ENCODE results near the gene PLEKHA7. TPM values are rescaled to one million over a fixed set of nuclear protein-coding genes. Genes with fewer than 3 reads are reported as not detected.

PLEKHA7 gene
- total RNA-seq, 1 donor from 2014 or later: 25.3 TPM

DNA sequence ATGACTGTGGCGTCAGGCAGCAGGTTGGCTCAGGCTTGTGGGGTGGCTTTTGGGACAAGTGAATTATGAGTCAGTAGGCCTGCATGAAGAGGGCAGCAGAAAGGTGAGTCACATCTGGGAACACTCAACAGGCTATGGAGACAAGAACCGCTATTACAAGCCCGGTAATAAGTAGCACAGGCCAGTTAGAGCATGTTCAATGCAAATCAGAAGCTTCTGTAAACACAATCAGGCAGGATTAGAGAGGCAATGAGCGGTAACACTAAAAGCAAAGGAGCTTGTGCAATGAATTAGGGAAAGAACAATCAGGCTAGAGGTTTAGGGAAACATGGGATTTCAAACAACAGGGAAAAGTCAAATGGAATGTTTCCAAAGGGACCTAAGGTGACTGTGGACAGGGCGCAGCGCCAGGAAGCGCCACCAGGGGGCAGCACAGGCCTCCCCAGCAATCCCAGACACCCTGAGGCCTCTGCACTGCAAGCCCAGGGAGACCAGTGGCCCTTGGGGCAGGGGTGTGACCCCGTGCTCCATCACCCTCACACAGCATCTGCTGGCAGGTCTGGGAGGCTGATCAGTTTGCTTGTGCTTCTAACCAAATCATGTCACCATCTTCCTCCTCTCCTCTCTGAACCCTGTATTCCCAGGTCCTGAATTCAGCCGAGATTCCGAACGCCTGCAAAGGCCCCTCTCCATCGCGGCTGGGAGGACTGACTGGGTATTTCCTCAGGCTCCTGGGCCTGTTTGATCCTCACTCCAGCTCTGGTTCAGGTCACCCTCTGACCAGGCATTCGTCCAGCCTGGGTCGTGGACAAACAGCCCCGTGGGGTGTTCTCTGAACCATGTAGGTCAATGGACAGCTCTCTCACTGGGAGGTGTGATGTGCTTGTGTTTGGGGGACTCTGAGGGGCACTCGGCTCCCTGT, 225.8 kb downstream of the PLEKHA7 start:
- peak; percentile 73 for DNase-seq (ENCODE audit: low read depth)
- H3K36me3 ChIP-seq (ENCODE audit: control insufficient read depth, insufficient read depth, low read length): no peaks in the 10 kb centered on the region
- no peak overlapping the region for H3K4me3 ChIP-seq (ENCODE audit: low read depth, low read length)
- TF ChIP-seq CTCF (IDR thresholded peaks at IDR 0.05; ENCODE audit: insufficient read depth, low read length, poor library complexity, severe bottlenecking): peak; percentile 98
- H3K27me3 ChIP-seq (ENCODE audit: control insufficient read depth, insufficient read depth, low read length): no peaks in the 10 kb centered on the region

DNA sequence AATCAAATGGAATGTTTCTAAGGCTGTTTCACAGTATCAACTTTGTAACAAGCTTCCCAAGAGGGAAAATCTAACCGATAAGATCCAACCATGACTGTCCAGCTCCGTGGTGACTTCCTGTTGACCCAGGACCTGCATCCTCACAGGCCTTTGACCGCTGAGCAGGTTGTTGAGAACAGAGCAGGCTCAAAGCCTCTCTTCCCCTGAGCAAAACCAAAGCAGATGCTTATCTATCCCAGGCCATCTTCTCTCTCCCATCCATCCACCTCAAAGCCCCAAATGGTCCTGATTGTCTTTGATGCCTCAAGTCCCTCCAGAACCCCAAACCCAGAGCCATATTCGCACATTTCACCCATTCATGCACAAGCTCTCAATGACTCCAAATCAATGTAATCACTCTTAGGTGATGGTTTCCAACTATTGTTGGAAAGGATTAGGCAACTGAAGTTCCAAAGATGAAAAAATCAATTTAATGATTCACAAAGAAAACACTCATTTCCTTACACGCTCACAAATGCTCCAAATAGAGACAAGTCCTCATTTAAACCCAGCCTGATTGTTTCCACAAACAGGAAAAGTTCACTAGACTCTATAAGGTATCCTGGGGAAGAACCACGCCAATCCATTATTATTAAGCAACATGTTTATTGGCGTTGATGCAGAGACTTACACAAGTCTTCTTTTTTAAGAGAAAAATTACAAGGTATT, 227.0 kb downstream of the PLEKHA7 start:
- Histone ChIP-seq H3K36me3 (ENCODE audit: control insufficient read depth, insufficient read depth, low read length) (no peaks in the 10 kb centered on the region), H3K4me3 (ENCODE audit: low read depth, low read length) (no peak overlapping the region), H3K27me3 (ENCODE audit: control insufficient read depth, insufficient read depth, low read length) (no peaks in the 10 kb centered on the region)
- no peak for TF ChIP-seq CTCF (IDR thresholded peaks at IDR 0.05; ENCODE audit: insufficient read depth, low read length, poor library complexity, severe bottlenecking)
- no peak for DNase-seq (ENCODE audit: low read depth)

DNA sequence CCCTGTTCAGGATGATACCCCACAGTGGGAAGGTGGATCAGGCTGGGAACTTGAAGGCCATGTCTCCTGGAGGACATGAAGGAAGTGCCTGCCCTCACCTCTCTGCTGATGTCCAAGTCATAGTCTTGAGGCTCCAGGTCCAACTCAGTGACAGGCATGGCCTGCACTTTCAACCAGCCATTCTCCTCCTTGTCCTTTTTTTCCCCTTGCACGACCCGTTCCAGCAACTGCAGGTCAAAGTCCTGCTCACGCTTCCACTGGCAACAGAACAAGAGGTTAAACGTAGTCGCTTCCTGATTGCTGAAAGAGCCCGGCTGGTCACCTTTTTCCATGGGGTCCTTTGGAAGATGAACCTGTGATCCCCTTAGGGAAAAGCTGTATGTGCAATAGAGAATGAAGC, 228.1 kb downstream of the PLEKHA7 start:
- Histone ChIP-seq H3K27me3 (ENCODE audit: control insufficient read depth, insufficient read depth, low read length) (no peaks in the 10 kb centered on the region), H3K4me3 (ENCODE audit: low read depth, low read length) (no peak overlapping the region), H3K36me3 (ENCODE audit: control insufficient read depth, insufficient read depth, low read length) (no peaks in the 10 kb centered on the region)
- no peak for TF ChIP-seq CTCF (IDR thresholded peaks at IDR 0.05; ENCODE audit: insufficient read depth, low read length, poor library complexity, severe bottlenecking)
- no peak for DNase-seq (ENCODE audit: low read depth)

DNA sequence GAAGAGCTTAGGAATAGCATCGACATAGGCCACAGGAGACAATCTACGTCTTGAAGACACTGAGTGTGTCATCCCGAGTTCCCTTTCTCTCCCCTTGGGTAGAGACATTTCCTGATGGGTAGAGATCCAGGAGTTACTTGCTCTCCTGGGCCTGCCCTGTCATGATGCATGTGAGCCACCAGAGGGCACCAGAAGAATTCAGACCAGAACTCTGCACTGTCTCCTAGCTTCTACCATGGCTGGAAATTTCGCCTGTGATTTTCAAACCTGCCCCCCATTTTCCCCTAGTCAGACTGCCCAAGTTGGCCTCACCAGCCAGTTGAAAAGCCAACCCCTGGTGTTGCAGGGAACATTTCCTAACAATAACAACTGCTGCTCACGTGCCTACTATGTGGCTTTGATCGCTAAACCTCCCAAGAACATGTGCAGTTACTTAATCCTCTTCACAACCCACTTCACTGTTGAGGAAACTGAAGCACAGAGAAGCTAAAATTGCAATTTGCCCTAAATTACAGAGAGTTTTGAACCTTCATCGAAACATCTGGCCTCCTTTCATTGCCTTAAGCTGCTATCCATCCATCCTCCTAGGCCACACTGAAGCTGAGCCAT, 228.6 kb downstream of the PLEKHA7 start:
- DNase-seq (ENCODE audit: low read depth): peak; percentile 21
- TF ChIP-seq CTCF (IDR thresholded peaks at IDR 0.05; ENCODE audit: insufficient read depth, low read length, poor library complexity, severe bottlenecking): peak; percentile 91
- Histone ChIP-seq H3K4me3 (ENCODE audit: low read depth, low read length) (no peak overlapping the region), H3K27me3 (ENCODE audit: control insufficient read depth, insufficient read depth, low read length) (no peaks in the 10 kb centered on the region), H3K36me3 (ENCODE audit: control insufficient read depth, insufficient read depth, low read length) (no peaks in the 10 kb centered on the region)

DNA sequence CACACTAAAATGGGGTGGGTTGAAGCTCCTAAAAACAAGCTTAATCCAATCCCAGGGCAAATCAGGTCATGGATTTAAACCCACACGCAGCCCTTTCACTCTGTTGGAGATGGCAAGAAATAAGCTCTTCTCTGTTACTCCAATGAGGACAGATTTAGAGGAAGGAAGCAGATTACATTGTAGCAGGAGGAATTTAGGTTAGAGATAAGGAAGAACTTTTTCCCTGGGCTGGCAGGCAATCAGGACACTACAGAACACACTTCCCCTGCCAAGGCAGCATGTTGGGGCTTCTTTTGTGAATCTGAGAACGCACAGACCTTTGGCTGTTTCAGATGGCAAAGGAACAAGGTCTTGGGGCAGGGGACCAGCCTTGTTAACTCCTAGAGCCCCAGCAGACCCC, 229.5 kb downstream of the PLEKHA7 start:
- no peak for DNase-seq (ENCODE audit: low read depth)
- no peaks in the 10 kb centered on the region for H3K27me3 ChIP-seq (ENCODE audit: control insufficient read depth, insufficient read depth, low read length)
- no peak for TF ChIP-seq CTCF (IDR thresholded peaks at IDR 0.05; ENCODE audit: insufficient read depth, low read length, poor library complexity, severe bottlenecking)

More for the DNA sequence above, 229.5 kb downstream of the PLEKHA7 start:
- Histone ChIP-seq H3K36me3 (ENCODE audit: control insufficient read depth, insufficient read depth, low read length) (no peaks in the 10 kb centered on the region), H3K4me3 (ENCODE audit: low read depth, low read length) (no peak overlapping the region)
